ENCODE results near the gene ANKRD60. TPM values are rescaled to one million over a fixed set of nuclear protein-coding genes. Genes with fewer than 3 reads are reported as not detected.

ANKRD60 gene
- total RNA-seq, 1 experiment from 2014 or later, result not detected

DNA sequence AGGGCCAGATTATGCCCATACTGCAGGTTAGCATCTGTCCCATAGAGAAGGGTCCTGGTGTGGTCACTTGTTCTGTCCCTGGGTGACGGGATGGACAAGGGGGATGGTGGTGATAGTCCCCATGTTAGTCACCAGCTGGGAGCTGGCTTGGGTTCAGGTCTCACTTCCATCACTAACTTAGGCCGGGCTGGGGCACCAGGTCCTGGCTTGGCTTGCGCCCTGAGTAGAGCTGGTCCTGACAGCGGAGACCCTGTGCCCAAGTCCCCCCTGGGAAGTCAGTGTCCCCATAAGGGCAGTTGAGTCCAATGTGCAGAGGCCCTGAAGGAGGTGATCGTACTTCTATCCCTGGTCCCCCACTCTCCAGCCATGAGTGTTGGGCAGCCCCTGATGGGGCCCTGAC, 52.6 kb downstream of the ANKRD60 start:
- H2BK120ac ChIP-seq (ENCODE audit: low read depth, low read length, poor library complexity, severe bottlenecking), result no peak overlapping the region
- H3K9me3 ChIP-seq (ENCODE audit: control insufficient read depth, low read depth, low read length), result no peaks in the 10 kb centered on the region
- H2BK12ac ChIP-seq (ENCODE audit: insufficient read length, low read depth, low read length), result no peak overlapping the region
- no CpG with 5 or more reads among the region's 5 CpGs for WGBS (ENCODE audit: extremely low coverage, insufficient read length, low lambda C conversion rate)
- no peak overlapping the region for H4K91ac ChIP-seq (ENCODE audit: insufficient read length, low read depth, low read length)
- peaks cover 1% of the 10 kb centered on the region; the same call in 1 of the 2 replicates for H3K27me3 ChIP-seq (ENCODE audit: insufficient read depth, low read length)
- H2BK5ac ChIP-seq (ENCODE audit: insufficient read length, low read length), result no peak overlapping the region
- no peak overlapping the region for H2BK15ac ChIP-seq (ENCODE audit: low read depth, low read length)
- H3K18ac ChIP-seq (ENCODE audit: insufficient read length, low read depth, low read length), result no peak overlapping the region
- no peak overlapping the region for H3K4me3 Mint-ChIP-seq
- no peak overlapping the region for H3K56ac ChIP-seq (ENCODE audit: insufficient read length, low read depth, low read length)
- no peak overlapping the region for H3K4me2 ChIP-seq (ENCODE audit: insufficient read depth, insufficient read length, low read length)
- peaks cover 16 to 31% of the 10 kb centered on the region in 2 experiments for H3K4me1 Mint-ChIP-seq
- no peak overlapping the region for H3K23ac ChIP-seq (ENCODE audit: insufficient read length, low read depth, low read length)
- H3K23me2 ChIP-seq (ENCODE audit: insufficient read length, low read depth, low read length, poor library complexity, severe bottlenecking), result no peaks in the 10 kb centered on the region
- H3K27ac Mint-ChIP-seq, result no peak overlapping the region
- H3K79me1 ChIP-seq (ENCODE audit: insufficient read depth, low read depth, low read length, poor library complexity, severe bottlenecking), result no peaks in the 10 kb centered on the region
- TF ChIP-seq, protein P1, sequence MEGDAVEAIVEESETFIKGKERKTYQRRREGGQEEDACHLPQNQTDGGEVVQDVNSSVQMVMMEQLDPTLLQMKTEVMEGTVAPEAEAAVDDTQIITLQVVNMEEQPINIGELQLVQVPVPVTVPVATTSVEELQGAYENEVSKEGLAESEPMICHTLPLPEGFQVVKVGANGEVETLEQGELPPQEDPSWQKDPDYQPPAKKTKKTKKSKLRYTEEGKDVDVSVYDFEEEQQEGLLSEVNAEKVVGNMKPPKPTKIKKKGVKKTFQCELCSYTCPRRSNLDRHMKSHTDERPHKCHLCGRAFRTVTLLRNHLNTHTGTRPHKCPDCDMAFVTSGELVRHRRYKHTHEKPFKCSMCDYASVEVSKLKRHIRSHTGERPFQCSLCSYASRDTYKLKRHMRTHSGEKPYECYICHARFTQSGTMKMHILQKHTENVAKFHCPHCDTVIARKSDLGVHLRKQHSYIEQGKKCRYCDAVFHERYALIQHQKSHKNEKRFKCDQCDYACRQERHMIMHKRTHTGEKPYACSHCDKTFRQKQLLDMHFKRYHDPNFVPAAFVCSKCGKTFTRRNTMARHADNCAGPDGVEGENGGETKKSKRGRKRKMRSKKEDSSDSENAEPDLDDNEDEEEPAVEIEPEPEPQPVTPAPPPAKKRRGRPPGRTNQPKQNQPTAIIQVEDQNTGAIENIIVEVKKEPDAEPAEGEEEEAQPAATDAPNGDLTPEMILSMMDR (conservative IDR thresholded peaks at IDR 0.05), result no peak
- no peaks in the 10 kb centered on the region for H3K79me2 ChIP-seq (ENCODE audit: insufficient read depth, low read length)
- DNase-seq, result no peak
- no peak overlapping the region for H3K9ac ChIP-seq (ENCODE audit: extremely low read depth, insufficient read length, low read length)
- H3K14ac ChIP-seq (ENCODE audit: insufficient read depth, low read length), result peak overlapping the region; percentile 25; the same call in 1 of the 2 replicates
- peaks cover 33% of the 10 kb centered on the region for H3K27me3 Mint-ChIP-seq (ENCODE audit: low read depth)
- H3K4me1 ChIP-seq (ENCODE audit: insufficient read depth, low read length), result no peaks in the 10 kb centered on the region; the same call in 1 of the 2 replicates
- no peak overlapping the region for H3T11ph ChIP-seq (ENCODE audit: low read length)
- H3K4ac ChIP-seq (ENCODE audit: low read depth, low read length), result no peak overlapping the region
- no peaks in the 10 kb centered on the region for H3K9me3 Mint-ChIP-seq
- H3K27ac ChIP-seq (ENCODE audit: insufficient read length, low read depth, low read length), result no peak overlapping the region
- no peaks in the 10 kb centered on the region for H3K36me3 Mint-ChIP-seq (ENCODE audit: insufficient read depth in 1 of 3, low read depth in 3 of 3)
- peak overlapping the region; percentile 41 for H4K8ac ChIP-seq (replicated peaks; ENCODE audit: insufficient read length, low read depth, low read length)
- no peaks in the 10 kb centered on the region for H4K20me1 ChIP-seq (ENCODE audit: control insufficient read depth, insufficient read depth, insufficient read length)
- no peak overlapping the region for H4K5ac ChIP-seq (ENCODE audit: insufficient read length, low read depth, low read length)
- H2BK20ac ChIP-seq (ENCODE audit: low read depth, low read length, poor library complexity, severe bottlenecking), result no peak overlapping the region
- H2AK5ac ChIP-seq (ENCODE audit: insufficient read length, low read length), result no peak overlapping the region
- H2AFZ ChIP-seq (ENCODE audit: low read length), result no peak overlapping the region
